ENCODE measurements around the gene MTFMT.
A peak's percentile ranks its signal among the peaks of the same experiment; 100 is the strongest.
"Not testable (repeated sequence)": the region's sequence is repeated elsewhere in the genome, so short reads cannot be mapped to it uniquely, and the experiment has no call there.

Gene MTFMT

DNA sequence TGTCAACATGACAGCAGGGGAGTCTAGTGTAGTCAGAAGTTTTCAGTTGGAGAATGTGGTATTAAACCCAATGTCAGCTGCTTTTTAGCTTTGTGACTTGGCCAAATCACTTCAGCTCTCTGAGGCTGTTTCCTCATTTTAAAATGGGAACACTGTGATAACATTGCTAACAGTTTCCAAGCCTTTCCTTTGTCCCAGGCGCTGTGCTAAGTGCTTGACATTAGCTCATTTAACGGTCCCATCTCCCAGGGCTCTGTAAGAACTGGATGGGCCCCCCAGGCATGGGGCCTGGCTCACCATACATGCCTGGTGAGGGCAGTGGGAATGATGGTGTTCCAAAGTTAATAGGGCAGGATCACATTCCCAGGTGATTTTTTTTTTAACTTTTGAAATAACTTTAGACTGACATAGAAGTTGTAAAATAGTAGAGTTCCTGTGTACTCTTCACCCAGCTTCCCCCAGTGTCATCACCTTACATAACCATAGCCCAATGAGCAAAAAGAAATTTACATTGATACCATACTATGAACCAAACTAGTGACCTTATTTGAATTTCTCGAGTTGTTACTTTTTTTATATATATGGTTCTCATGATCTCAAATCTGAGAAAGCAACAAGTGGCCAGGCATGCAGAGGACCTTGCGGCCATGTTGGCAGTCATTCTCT lies 30.6 kb upstream of the MTFMT start:
- no peak for DNase-seq

- no peak for DNase-seq
Observed at GRCh38 chr15:65059369-65059750, 29.9 kb upstream of the MTFMT start.

- no peak for DNase-seq
Observed at GRCh38 chr15:65058394-65059368, 29.2 kb upstream of the MTFMT start.

- DNase-seq: no peak
Observed at GRCh38 chr15:65057549-65057940, 28.1 kb upstream of the MTFMT start.

DNA sequence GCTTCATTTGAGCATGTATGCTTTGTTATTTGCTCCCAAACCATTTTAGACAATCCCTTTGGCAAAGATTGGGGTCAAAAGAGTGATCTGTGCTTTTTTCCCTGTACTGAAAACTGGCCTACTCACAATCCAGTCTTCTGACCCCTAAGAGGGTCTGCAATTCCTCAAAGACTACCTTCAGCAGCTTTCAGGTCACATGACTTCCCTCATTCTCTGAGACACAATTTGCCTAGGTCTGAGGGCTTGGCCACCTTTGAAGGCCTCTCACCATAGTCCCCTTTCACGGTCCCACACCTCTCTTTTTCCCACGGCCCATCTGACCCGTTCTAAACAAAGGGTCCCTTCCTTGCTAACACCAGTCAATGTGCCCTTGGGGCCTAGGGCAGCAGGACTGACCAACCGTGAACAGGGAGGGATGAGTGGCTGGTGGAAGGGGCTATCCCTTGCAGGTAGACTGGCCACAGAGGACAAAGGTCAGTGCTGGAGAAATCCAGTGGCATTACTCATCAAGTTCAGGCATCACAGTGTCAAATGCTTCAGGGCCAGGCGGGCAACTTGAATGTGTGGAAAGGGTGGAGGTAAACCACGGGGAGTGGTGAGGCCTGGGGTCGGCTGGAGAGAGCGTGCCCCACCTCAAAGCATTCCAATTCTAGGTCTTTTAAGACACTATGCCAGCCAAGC lies 27.6 kb upstream of the MTFMT start:
- DNase-seq: no peak

GRCh38 chr15:65056106-65056505 lies 26.7 kb upstream of the MTFMT start:
- DNase-seq: no peak

GRCh38 chr15:65055201-65055870 lies 25.9 kb upstream of the MTFMT start:
- DNase-seq: no peak

- peak; percentile 50 for DNase-seq
Observed at GRCh38 chr15:65054333-65055200, 25.1 kb upstream of the MTFMT start.

- DNase-seq: no peak
Observed at GRCh38 chr15:65052956-65053355, 23.5 kb upstream of the MTFMT start.

DNA sequence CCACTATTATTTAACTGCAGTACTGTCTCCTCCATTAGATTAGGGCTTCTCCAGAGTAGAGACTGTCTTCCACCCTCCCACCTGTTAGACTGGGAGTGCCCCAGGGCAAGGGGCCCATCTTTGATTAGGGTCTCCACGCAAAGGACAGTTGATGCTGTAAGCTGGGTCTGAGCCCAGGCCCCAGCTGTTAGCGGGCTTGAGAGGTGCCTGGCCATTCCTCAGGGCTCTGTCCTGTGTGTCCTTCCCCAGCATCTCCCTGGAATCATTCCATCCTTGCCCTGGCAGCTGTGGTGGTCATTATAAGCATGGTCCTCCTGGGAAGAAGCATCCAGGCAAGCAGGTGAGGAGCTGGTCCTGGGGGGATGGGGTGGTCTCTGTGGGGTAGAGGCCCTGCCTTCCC lies 21.8 kb upstream of the MTFMT start:
- no peak for DNase-seq

DNA sequence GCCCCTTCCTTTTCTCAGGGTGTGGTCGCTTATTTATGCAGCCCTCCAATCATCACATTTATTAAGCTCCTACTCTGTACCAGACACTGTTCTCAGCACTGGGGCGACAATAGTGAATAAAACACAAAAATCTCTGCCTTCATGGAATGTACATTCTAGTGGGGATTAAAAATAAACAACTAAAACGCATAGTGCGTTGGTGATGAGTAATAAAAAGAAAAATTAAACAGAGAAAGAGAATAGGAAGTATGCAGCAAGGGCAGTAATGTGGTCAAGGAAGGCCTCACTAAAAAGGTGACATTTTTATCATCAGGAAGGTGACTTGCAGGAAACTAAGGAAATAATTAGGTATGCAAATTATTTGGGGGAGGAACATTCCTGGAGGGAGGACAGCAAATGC lies 20.8 kb upstream of the MTFMT start:
- DNase-seq: no peak

DNA sequence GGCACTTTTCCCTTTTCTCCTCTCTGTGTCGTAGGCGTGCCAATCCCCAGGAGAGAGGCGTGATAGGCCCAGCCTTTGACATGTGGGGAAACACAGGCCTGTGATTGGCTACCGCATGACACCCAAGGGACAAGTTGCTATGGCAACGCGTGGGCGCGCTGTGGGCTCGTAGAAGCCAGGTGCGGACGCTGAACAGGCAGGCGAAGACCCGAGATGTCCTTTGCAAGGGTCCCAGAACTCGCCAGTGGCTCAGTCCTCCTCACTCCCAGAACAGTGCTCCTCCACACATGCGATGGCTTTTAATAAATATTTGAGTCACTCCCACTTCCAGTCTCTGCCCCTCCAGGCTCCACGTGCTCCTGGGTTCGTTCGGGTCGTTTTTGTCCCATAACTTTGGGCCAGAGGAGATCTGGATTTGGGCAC lies 20.0 kb upstream of the MTFMT start:
- peak; percentile 83 for DNase-seq

- DNase-seq: no peak
Observed at GRCh38 chr15:65048241-65048640, 18.8 kb upstream of the MTFMT start.

DNA sequence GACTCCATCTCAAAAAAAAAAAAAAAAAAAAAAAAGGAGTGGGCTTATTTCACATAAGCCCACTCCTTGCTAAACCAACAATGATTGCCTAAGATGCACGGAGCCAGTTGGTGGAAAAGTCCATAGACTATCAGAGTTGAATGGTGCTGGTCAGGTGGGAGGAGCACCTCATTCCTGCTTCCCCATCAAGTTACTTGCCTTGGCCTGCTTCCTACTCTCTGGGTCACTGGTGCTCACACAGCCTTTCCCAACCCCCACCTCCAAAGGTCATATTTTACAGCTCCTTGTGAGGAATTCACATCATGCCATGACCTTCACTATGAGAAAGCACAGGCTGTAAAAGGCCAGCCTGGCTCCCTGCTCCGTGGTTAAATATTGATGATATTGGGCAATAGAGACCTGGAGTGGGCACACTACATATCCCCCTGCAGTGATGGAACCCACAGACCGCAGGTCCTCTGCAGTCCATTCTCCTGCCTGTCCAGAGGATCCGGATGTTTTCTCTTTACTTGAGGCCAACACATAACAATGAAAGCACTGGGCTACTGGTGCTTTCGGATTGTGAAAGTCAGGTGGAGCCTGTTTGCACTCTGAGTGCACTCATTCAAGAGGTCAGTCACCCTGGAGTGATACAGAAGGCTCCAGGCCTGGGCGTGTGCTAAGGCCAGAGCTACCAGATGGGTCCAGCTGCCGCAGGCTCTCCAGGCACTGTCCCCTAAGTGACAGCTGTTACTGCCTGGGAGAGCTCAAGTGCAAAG lies 15.5 kb upstream of the MTFMT start, which contains the start of gene SLC51B:
Gene SLC51B (plus strand): TSS at position 664 of the 758 bp plus-strand sequence. CDS start 4,618 bp downstream, outside the sequence.
- DNase-seq: no peak

DNA sequence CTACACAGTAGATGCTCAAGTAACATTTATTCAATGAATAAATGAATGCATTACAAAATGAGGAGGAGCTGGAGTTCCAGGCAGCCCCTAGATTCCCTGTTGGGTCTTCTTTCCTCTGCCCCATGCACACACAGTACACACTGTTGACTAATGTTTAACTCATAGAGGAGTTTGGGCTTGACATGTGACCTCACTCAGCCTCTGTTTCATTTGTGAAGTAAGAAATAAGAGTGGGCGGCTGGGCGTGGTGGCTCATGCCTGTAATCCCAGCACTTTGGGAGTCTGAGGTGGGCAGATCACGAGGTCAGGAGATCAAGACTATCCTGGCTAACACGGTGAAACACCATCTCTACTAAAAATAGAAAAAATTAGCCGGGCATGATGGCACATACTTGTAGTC lies 14.8 kb upstream of the MTFMT start:
- DNase-seq: not testable (repeated sequence)

DNA sequence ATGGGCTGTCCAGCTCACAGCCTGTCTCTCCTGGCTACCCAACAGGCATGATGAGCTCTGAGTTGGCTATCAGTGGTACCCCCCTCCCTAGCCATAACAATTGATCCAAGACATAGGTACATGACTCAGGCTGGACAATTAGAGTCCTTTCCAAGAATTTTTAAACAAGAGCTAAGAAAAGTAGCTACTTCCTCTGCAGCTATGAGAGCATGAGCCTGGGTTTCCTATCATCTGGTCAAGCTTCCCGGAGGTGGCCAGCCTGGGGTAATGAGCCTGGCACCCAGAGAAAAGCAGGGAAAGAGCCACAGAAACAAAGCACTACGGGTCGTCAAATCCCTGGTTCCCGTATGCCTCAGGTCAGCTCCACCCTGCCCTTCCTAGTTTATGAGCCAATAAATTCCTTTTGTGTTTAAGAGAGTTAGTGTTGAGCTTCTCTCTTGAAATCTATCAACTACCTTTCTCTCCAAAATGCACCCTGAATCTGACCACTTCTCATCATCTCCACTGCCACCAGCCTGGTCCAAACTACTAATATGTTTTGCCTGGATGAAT lies 13.4 kb upstream of the MTFMT start:
- DNase-seq: no peak

GRCh38 chr15:65041787-65042186 lies 12.3 kb upstream of the MTFMT start:
- DNase-seq: no peak

- DNase-seq: no peak
Observed at GRCh38 chr15:65040461-65040860, 11.0 kb upstream of the MTFMT start.

- no peak for DNase-seq
Observed at GRCh38 chr15:65038836-65039235, 9.4 kb upstream of the MTFMT start.

DNA sequence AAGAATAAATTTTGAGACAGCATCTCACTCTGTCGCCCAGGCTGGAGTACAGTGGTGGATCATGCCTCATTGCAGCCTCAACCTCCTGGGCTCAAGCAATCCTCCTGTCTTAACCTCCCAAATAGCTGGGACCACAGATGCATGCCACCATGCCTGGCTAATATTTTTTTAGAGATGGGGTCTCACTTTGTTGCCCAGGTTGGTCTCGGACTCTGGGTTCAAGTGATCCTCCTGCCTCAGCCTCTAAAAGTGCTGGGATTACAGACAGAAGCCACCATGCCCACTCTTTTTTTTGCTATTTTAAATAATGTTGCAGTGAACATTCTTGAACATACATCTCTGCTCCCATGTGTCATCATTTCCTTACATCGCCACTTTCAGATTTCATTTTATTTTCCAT lies 9.0 kb upstream of the MTFMT start:
- no peak for DNase-seq

DNA sequence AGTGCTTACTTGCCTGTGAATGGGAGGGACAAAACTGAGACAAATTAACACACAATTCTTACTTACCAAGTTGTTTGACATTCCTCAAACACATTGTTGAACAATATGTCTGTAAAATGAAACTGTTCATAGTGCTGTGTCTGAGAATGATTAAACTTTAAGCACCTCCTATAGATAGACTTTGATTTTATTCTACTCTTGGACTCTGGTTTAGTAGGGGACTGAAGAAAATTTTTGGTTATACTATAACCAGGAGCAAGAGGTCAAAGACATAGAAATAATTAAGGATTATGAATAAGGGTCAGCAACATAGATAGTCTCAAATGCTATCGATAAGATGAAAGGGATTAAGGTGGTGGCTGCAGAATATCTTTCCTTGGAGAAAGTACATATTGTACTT lies 7.9 kb upstream of the MTFMT start:
- DNase-seq: no peak
